ENCODE data around the gene SIGLEC1. TPM values are rescaled to one million over a fixed set of nuclear protein-coding genes. Genes with fewer than 3 reads are reported as not detected.

Gene SIGLEC1
- total RNA-seq, 1 experiment from 2014 or later, result not detected

- Histone ChIP-seq H3K27me3 (ENCODE audit: insufficient read depth, low read depth) (peaks cover 2% of the 10 kb centered on the region; the same call in 1 of the 2 replicates), H3F3A (ENCODE audit: insufficient read depth, low read depth) (no peaks in the 10 kb centered on the region), H3K4me3 (no peak overlapping the region), H3K27ac (no peak overlapping the region), H3K9me3 (ENCODE audit: insufficient read depth, low read depth) (no peaks in the 10 kb centered on the region), H3K79me2 (ENCODE audit: low read depth) (no peaks in the 10 kb centered on the region), H3K4me1 (replicated peaks; ENCODE audit: insufficient read depth) (no peaks in the 10 kb centered on the region), H3K9me2 (ENCODE audit: insufficient read depth) (no peaks in the 10 kb centered on the region), H3K4me2 (no peak overlapping the region), H3K36me3 (ENCODE audit: low read depth) (no peaks in the 10 kb centered on the region), H2AFZ (no peak overlapping the region), H4K20me1 (ENCODE audit: insufficient read depth) (no peaks in the 10 kb centered on the region)
- DNase-seq, result no peak
- ChIA-PET CTCF (no interaction called here), POLR2A (ENCODE audit: unreplicated experiment) (interaction anchor here (0.6 kb wide), 1 partner anchor 321 kb away, joined by 3 read pairs; no protein-coding TSS in a partner anchor)
- TF ChIP-seq EZH2 (IDR thresholded peaks at IDR 0.05; ENCODE audit: low read depth) (no peak), CTCF (conservative IDR thresholded peaks at IDR 0.05) (no peak)
- BruUV-seq (replicated peaks), result no TSS peak
- intact Hi-C loops (cut with micrococcal nuclease; ENCODE audit: unreplicated experiment), result no loop called here
Observed at GRCh38 chr20:3667434-3668037, 44.9 kb downstream of the SIGLEC1 start.

GRCh38 chr20:3663858-3664257 lies 48.5 kb downstream of the SIGLEC1 start:
- ChIA-PET POLR2A (ENCODE audit: unreplicated experiment) (no interaction called here), CTCF (interaction anchor here (0.6 kb wide), 1 partner anchor 9 kb away, joined by 3 read pairs; no protein-coding TSS in a partner anchor)
- intact Hi-C loops (cut with micrococcal nuclease; ENCODE audit: unreplicated experiment), result no loop called here
- no peaks in the 10 kb centered on the region for H3K27me3 ChIP-seq (ENCODE audit: insufficient read depth, low read depth)
- no peaks in the 10 kb centered on the region for H3K4me1 ChIP-seq (replicated peaks; ENCODE audit: insufficient read depth)
- BruUV-seq (replicated peaks), result no TSS peak
- H4K20me1 ChIP-seq (ENCODE audit: insufficient read depth), result no peaks in the 10 kb centered on the region
- DNase-seq, result no peak
- no peak overlapping the region for H3K4me3 ChIP-seq
- H3K9me3 ChIP-seq (ENCODE audit: insufficient read depth, low read depth), result no peaks in the 10 kb centered on the region
- H3K79me2 ChIP-seq (ENCODE audit: low read depth), result no peaks in the 10 kb centered on the region
- H3K27ac ChIP-seq, result no peak overlapping the region
- H3F3A ChIP-seq (ENCODE audit: insufficient read depth, low read depth), result no peaks in the 10 kb centered on the region
- TF ChIP-seq CTCF (conservative IDR thresholded peaks at IDR 0.05) (no peak), EZH2 (IDR thresholded peaks at IDR 0.05; ENCODE audit: low read depth) (no peak)
- H3K4me2 ChIP-seq, result no peak overlapping the region
- H3K9me2 ChIP-seq (ENCODE audit: insufficient read depth), result no peaks in the 10 kb centered on the region
- no peaks in the 10 kb centered on the region for H3K36me3 ChIP-seq (ENCODE audit: low read depth)
- no peak overlapping the region for H2AFZ ChIP-seq

- Histone ChIP-seq H3K9me2 (ENCODE audit: insufficient read depth) (no peaks in the 10 kb centered on the region), H3K27me3 (ENCODE audit: insufficient read depth, low read depth) (no peaks in the 10 kb centered on the region), H3K79me2 (ENCODE audit: low read depth) (no peaks in the 10 kb centered on the region), H4K20me1 (ENCODE audit: insufficient read depth) (no peaks in the 10 kb centered on the region), H3K4me2 (no peak within 1 kb of the TSS), H2AFZ (no peak within 1 kb of the TSS), H3F3A (ENCODE audit: insufficient read depth, low read depth) (no peaks in the 10 kb centered on the region), H3K27ac (no peak within 1 kb of the TSS), H3K4me1 (replicated peaks; ENCODE audit: insufficient read depth) (no peaks in the 10 kb centered on the region), H3K36me3 (ENCODE audit: low read depth) (no peaks in the 10 kb centered on the region), H3K4me3 (no peak within 1 kb of the TSS), H3K9me3 (ENCODE audit: insufficient read depth, low read depth) (no peaks in the 10 kb centered on the region)
- no peak for DNase-seq
- POLR2A ChIA-PET (ENCODE audit: unreplicated experiment), result no interaction called here
- intact Hi-C loops (cut with micrococcal nuclease; ENCODE audit: unreplicated experiment), result no loop called here
- TF ChIP-seq EZH2 (IDR thresholded peaks at IDR 0.05; ENCODE audit: low read depth), result no peak
- TF ChIP-seq CTCF (conservative IDR thresholded peaks at IDR 0.05), result no peak
- CTCF ChIA-PET, result interaction anchor here (0.6 kb wide), 1 partner anchor 9 kb away, joined by 3 read pairs; no protein-coding TSS in a partner anchor
- BruUV-seq (replicated peaks), result no TSS peak
Observed at GRCh38 chr20:3663031-3663701, 49.2 kb downstream of the SIGLEC1 start, which contains the start of gene GFRA4. GFRA4 (minus strand) TSS chr20:3663399; CDS start chr20:3663399, 0 bp downstream.

Other genes starting within 250 kb of the SIGLEC1 start
- gene ATRN, start 241.6 kb downstream of the SIGLEC1 start, total RNA-seq (2021), result 34.9 and 35.0 TPM in 2 replicates
- not detected in 2 replicates for gene GFRA4, start 49.2 kb downstream of the SIGLEC1 start, total RNA-seq (2021)
- gene ADAM33, start 30.6 kb downstream of the SIGLEC1 start, total RNA-seq (2021), result not detected in 2 replicates
- gene HSPA12B, start 20.1 kb upstream of the SIGLEC1 start, total RNA-seq (2021), result not detected in 2 replicates
- gene ADISSP, start 55.2 kb upstream of the SIGLEC1 start, total RNA-seq (2021), result 86.9 and 95.0 TPM in 2 replicates
- 2.6 and 2.7 TPM in 2 replicates for gene SPEF1, start 68.8 kb upstream of the SIGLEC1 start, total RNA-seq (2021)
- 70.8 and 82.9 TPM in 2 replicates for gene CENPB, start 74.1 kb upstream of the SIGLEC1 start, total RNA-seq (2021)
- gene CDC25B, start 83.7 kb upstream of the SIGLEC1 start, total RNA-seq (2021), result 83.5 and 91.0 TPM in 2 replicates
- 18.3 and 20.0 TPM in 2 replicates for gene AP5S1, start 107.9 kb upstream of the SIGLEC1 start, total RNA-seq (2021)
- gene MAVS, start 134.2 kb upstream of the SIGLEC1 start, total RNA-seq (2021), result 53.6 and 61.3 TPM in 2 replicates
- gene PANK2, start 176.8 kb upstream of the SIGLEC1 start, total RNA-seq (2021), result 51.6 and 54.5 TPM in 2 replicates

All from PC-9 (cell line).